GM13977 (cell line): ENCODE measurements around the gene SBK3.

Experiments used
- DNase-seq: peaks from one replicate; pipeline ENCODE4 v3.0.0; 2012; ENCODE audit warnings: low spot score
- in situ Hi-C: fragments of 300-500 bp; cut with MboI; formaldehyde crosslinking; loops from one replicate; pipeline ENCODE4 v1.12.0; 2022; ENCODE audit warnings: low sequenced_read_pairs, low pct_unique_long_range_greater_than_20kb, mixed read lengths, inconsistent platforms; ENCODE audit not compliant: unreplicated experiment
- TF ChIP-seq, protein P1 (sequence below): IDR thresholded peaks from 2 replicates; pipeline ENCODE4 v1.5.1; 2012; ENCODE audit warnings: mild to moderate bottlenecking, control low read depth; ENCODE audit not compliant: insufficient read depth; ENCODE audit errors: extremely low read depth, missing control alignments

Gene SBK3, protein sequence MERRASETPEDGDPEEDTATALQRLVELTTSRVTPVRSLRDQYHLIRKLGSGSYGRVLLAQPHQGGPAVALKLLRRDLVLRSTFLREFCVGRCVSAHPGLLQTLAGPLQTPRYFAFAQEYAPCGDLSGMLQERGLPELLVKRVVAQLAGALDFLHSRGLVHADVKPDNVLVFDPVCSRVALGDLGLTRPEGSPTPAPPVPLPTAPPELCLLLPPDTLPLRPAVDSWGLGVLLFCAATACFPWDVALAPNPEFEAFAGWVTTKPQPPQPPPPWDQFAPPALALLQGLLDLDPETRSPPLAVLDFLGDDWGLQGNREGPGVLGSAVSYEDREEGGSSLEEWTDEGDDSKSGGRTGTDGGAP

DNA sequence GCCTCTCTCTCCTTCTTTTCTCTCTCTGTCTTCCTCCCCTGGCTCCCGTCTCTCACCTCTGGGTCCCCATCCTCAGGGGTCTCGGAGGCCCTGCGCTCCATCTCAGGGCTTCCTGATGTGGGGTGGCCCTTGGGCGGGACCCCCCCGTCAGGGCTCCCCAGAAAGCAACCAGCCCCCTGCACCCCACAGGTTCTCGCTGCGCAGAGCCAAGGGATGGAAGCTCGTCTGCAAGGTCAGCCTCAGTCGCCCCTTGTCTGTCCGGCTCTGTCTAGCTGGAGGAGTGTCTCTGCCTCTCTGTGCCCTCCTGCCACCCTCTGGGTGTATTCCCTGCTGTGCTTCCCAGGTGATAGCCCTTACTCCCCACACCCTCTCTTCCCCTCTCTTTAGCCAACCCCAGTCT lies at the start of gene SBK3:
SBK3 (minus strand) TSS at position 101 of the 400 bp plus-strand sequence; CDS start at position 101, 0 bp downstream.
- TF ChIP-seq, protein P1, sequence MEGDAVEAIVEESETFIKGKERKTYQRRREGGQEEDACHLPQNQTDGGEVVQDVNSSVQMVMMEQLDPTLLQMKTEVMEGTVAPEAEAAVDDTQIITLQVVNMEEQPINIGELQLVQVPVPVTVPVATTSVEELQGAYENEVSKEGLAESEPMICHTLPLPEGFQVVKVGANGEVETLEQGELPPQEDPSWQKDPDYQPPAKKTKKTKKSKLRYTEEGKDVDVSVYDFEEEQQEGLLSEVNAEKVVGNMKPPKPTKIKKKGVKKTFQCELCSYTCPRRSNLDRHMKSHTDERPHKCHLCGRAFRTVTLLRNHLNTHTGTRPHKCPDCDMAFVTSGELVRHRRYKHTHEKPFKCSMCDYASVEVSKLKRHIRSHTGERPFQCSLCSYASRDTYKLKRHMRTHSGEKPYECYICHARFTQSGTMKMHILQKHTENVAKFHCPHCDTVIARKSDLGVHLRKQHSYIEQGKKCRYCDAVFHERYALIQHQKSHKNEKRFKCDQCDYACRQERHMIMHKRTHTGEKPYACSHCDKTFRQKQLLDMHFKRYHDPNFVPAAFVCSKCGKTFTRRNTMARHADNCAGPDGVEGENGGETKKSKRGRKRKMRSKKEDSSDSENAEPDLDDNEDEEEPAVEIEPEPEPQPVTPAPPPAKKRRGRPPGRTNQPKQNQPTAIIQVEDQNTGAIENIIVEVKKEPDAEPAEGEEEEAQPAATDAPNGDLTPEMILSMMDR = no peak
- DNase-seq = no peak
- in situ Hi-C loops = no loop called here

DNA sequence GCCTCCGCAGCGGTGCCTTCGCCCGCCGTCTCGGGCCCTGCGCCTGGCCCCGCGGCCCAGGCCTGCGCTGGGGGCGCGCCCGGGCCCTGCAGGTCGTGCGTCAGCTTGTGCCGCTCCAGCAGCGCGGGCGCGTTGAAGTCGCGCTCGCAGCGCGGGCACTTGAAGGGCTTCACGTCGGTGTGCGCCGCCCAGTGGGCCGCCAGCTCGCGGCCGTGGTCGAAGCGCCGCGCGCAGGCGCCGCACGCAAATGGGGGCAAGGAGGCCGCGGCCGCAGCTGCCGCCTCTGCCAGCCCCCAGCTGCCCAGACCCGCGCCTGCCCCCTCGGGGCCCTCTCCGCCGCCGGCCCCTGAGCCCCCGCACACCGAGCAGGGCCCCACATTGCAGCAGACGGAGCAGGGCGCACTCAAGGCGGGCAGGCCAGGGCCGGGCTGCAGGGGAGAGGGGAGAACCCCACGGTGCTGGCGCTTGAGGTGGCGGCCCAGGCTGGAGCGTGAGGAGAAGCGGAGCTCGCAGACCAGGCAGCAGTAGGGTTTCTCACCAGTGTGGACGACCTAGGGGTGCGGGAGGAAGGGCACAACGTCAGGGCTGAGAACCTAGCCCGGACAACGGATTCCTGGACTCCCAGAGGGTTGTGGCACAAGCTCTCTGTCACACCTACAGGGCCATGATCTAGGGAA lies 47.9 kb upstream of the SBK3 start:
- TF ChIP-seq, protein P1 = no peak
- in situ Hi-C loops = no loop called here
- no peak for DNase-seq

DNA sequence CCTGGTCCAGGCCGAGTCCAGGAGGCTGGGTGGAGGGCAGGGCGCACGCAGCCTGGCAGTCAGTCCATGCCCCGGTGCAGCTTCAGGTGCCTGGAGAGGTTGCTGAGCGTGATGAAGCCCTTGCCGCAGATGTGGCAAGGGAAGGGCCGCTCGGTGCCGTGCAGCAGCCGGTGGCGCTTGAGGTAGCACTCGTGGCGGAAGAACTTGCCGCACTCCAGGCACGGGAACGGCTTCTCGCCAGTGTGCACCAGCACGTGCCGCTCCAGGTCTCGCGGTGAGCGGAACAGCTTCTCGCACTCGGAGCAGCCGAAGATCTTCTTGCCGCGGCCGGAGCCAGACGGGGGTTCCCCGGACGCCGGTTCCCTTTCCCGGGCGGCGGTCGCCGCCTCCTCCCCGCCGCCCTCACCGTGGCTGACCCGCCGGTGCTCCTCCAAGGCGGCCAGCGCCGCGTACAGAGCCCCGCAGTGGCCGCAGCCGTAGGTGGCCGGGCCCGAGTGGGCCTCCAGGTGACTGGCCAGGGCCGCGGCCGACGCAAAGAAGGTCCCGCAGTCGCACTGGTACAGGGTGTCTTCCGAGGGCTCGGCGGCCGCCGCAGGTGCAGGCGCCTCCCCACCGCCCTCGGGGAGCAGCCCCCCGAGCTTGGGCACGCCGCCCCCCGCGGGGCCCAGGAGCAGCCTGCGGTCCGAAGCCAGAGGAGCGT lies 47.2 kb upstream of the SBK3 start:
- TF ChIP-seq, protein P1 = no peak
- in situ Hi-C loops = no loop called here
- DNase-seq = no peak

DNA sequence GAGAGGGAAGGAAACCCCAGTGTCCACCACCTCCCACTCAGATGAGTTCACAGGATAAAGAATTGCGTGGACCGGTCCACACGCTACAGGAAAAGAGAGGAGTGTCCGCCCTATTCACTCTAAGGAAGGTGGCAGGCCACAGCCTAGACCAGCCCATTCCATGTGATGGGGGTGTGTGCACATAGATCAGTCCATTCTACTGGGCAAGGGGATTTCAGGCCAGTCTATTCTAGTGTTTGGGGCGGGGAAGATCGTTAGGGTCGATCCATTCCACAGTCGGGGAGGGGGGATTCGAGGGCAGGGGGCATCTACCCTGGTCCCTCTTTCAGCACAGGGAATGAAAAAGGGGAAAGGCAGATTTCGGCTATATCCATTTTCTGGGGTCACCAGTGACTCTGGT lies 46.2 kb upstream of the SBK3 start:
- TF ChIP-seq, protein P1 = no peak
- in situ Hi-C loops = no loop called here
- no peak for DNase-seq

DNA sequence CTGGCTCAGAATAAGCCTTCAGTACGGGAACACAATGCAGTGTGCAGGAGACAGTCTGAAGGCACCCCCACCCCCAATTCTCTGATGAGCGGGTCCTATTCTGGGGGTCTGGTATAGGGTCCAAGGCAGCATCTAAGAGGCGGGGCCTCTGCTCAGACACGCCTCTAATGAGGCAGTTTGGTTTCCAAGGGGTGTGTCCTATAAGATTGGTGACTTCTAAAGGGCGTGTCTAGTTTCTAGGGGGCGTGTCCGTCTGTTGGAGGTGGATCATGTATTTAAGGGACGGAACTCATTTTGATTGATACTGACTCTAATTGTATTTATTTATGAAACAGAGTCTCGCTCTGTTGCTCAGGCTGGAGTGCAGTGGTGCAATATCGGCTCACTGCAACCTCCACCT lies 45.3 kb upstream of the SBK3 start:
- TF ChIP-seq, protein P1 = no peak
- no peak for DNase-seq
- in situ Hi-C loops = no loop called here

DNA sequence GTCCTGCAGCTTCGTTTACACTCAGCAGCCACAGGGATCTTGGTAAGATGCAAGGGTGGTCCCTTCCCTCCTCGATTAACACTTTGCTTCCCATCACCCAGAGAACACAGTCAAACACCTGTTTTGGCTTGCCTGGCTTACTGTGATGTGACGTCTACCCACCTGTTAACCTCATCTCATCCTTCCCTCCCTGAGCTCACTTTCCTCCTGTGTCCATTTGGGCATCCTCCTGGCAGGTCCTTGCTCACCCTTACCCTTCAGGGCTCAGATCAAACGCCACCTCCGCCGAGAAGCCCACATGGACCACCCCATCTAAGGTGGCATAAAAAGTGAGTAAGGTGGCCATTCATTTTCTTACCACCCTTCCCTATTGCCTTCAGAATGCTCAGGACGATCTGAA lies 44.8 kb upstream of the SBK3 start:
- DNase-seq = no peak
- in situ Hi-C loops = no loop called here
- TF ChIP-seq, protein P1 = no peak
